Neural cell (in vitro differentiated cells): Measurements from ENCODE around the gene MEIS3. TPM values are rescaled to one million over a fixed set of nuclear protein-coding genes. Genes with fewer than 3 reads are reported as not detected.

Experiments used
- H2AFZ ChIP-seq: fragments of 200-600, 300-800 bp; sonication (generic), shearing (Covaris generic); 2 replicates; pipeline ENCODE4 v1.6.0; 2014; ENCODE audit warnings: low read depth, mild to moderate bottlenecking, antibody characterized with exemption, low read length, moderate library complexity
- H3F3A ChIP-seq: fragments of 200-600 bp; shearing (Covaris generic); 2 replicates; pipeline ENCODE4 v1.6.1; 2016; ENCODE audit warnings: mild to moderate bottlenecking, moderate library complexity, mixed read lengths, antibody characterized with exemption, low read length; ENCODE audit not compliant: insufficient read depth, poor library complexity, severe bottlenecking
- H3K27ac ChIP-seq: fragments of 200-600, 300-800 bp; sonication (generic), shearing (Covaris generic); 2 replicates; pipeline ENCODE4 v1.5.1; 2014; ENCODE audit warnings: mild to moderate bottlenecking, low read length, moderate library complexity
- H3K27me3 ChIP-seq: fragments of 300-800, 200-600 bp; sonication (generic), shearing (Covaris generic); 2 replicates; pipeline ENCODE4 v1.6.0; 2014; ENCODE audit warnings: mild to moderate bottlenecking, low read depth, low read length, moderate library complexity; ENCODE audit not compliant: insufficient read depth
- H3K36me3 ChIP-seq: fragments of 300-800, 200-600 bp; sonication (generic), shearing (Covaris generic); 2 replicates; pipeline ENCODE4 v1.5.1; 2014; ENCODE audit warnings: mild to moderate bottlenecking, antibody characterized with exemption, low read length, moderate library complexity; ENCODE audit not compliant: insufficient read depth
- H3K4me2 ChIP-seq: fragments of 300-800, 200-600 bp; sonication (generic), shearing (Covaris generic); 2 replicates; pipeline ENCODE4 v1.6.0; 2014; ENCODE audit warnings: mild to moderate bottlenecking, low read length
- H3K4me3 ChIP-seq: fragments of 300-800, 200-600 bp; sonication (generic), shearing (Covaris generic); 2 replicates; pipeline ENCODE4 v1.5.1; 2014; ENCODE audit warnings: mild to moderate bottlenecking, low read length, moderate library complexity
- H3K79me2 ChIP-seq: fragments of 200-600 bp; shearing (Covaris generic); replicated peaks from 2 replicates; pipeline ENCODE4 v1.6.0; 2014; ENCODE audit warnings: mild to moderate bottlenecking, low read length, moderate library complexity; ENCODE audit not compliant: insufficient read depth
- H3K9ac ChIP-seq: fragments of 300-800, 200-600 bp; sonication (generic), shearing (Covaris generic); 2 replicates; pipeline ENCODE4 v1.6.1; 2016; ENCODE audit warnings: mild to moderate bottlenecking, low read length, mixed read lengths
- H3K9me2 ChIP-seq: fragments of 200-600 bp; shearing (Covaris generic); 2 replicates; pipeline ENCODE4 v1.6.1; 2016; ENCODE audit warnings: mild to moderate bottlenecking, low read length, mixed read lengths; ENCODE audit not compliant: insufficient read depth
- H3K9me3 ChIP-seq: fragments of 200-600, 300-800 bp; sonication (generic), shearing (Covaris generic); 2 replicates; pipeline ENCODE4 v1.6.1; 2016; ENCODE audit warnings: mild to moderate bottlenecking, mixed run types, low read length, moderate library complexity, mixed read lengths
- H4K20me1 ChIP-seq: fragments of 200-600 bp; shearing (Covaris generic); 2 replicates; pipeline ENCODE4 v1.6.1; 2016; ENCODE audit warnings: mild to moderate bottlenecking, mixed run types; ENCODE audit not compliant: insufficient read depth
- EP300 ChIP-seq: fragments of 450-650 bp; conservative IDR thresholded peaks from 2 replicates; pipeline ENCODE4 v1.6.1; 2014; ENCODE audit warnings: antibody characterized with exemption, mild to moderate bottlenecking, moderate library complexity; ENCODE audit not compliant: poor library complexity, severe bottlenecking
- EZH2 ChIP-seq: fragments of 200-600, 300-800 bp; shearing (Covaris generic), sonication (generic); IDR thresholded peaks from 2 replicates; pipeline ENCODE4 v1.6.1; 2014; ENCODE audit warnings: antibody characterized with exemption, low read length, borderline replicate concordance, mild to moderate bottlenecking; ENCODE audit not compliant: insufficient read depth, poor library complexity, severe bottlenecking
- MXI1 ChIP-seq: fragments of 450-650 bp; conservative IDR thresholded peaks from 2 replicates; pipeline ENCODE4 v1.6.1; 2014; ENCODE audit warnings: antibody characterized with exemption, mild to moderate bottlenecking; ENCODE audit not compliant: poor library complexity, severe bottlenecking
- POLR2AphosphoS5 ChIP-seq: IDR thresholded peaks from 2 replicates; pipeline ENCODE4 v1.6.1; 2012
- RAD21 ChIP-seq: fragments of 450-650 bp; conservative IDR thresholded peaks from 2 replicates; pipeline ENCODE4 v1.6.1; 2014; ENCODE audit warnings: antibody characterized with exemption, mild to moderate bottlenecking, moderate library complexity
- SMC3 ChIP-seq: fragments of 450-650 bp; conservative IDR thresholded peaks from 2 replicates; pipeline ENCODE4 v1.6.1; 2014; ENCODE audit warnings: antibody characterized with exemption, mild to moderate bottlenecking, moderate library complexity; ENCODE audit not compliant: poor library complexity
- TAF1 ChIP-seq: IDR thresholded peaks from 2 replicates; pipeline ENCODE4 v1.6.1; 2012; ENCODE audit warnings: low read depth
- polyA plus RNA-seq: library from polyadenylated mRNA; depleted of rRNA; stranded (reverse); fragments of >200 nt; gene quantifications from 2 replicates; pipeline ENCODE4 v1.2.3, GENCODE V29; 2014
- TF ChIP-seq, protein P1 (sequence below): fragments of 450-650 bp; IDR thresholded peaks from 2 replicates; pipeline ENCODE4 v1.5.1; 2014; ENCODE audit warnings: antibody characterized with exemption, mild to moderate bottlenecking, moderate library complexity; ENCODE audit not compliant: poor library complexity, severe bottlenecking
- TF ChIP-seq, protein P2 (sequence below): IDR thresholded peaks from 2 replicates; pipeline ENCODE4 v1.6.1; 2012; ENCODE audit warnings: borderline replicate concordance

The MEIS3 gene
- polyA plus RNA-seq, 1 donor from 2014 or later: 379 TPM

DNA sequence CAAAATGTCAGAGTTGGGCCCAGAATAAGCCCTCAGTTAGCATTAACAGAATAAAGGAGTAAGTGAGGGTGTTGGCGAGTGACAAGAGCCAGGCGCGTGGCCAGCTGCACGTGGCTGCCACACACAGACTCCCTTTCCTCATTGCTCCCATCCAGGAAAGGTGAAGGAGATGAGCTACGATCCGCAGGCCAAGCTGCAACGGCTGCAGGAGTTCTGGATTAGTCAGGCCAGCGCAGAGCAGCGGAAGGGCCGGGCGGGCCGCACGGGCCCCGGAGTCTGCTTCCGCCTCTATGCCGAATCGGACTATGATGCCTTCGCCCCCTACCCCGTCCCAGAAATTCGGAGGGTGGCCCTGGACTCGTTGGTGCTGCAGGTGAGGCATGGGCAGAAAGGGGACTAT is 57.0 kb downstream of the MEIS3 start (continued):
- TF ChIP-seq MXI1 (no peak), EZH2 (no peak), RAD21 (no peak), TAF1 (no peak), POLR2AphosphoS5 (no peak)

DNA sequence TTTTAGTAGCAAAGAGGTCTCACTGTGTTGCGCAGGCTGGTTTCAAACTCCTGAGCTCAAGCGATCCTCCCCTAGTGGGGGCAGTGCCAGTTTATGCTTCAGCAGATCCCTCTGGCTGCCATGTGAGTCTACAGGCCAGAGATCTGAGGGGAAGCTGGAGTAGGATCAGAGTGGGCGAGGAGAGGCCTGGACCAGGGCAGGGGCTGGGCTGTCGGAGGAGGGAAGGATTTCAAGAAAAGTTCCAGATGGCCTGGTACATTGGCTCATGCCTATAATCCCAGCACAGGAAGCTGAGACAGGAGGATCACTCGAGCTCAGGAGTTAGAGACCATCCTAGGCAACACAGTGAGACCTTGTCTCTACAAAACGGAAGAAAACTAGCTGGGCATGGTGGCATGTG is 60.4 kb downstream of the MEIS3 start:
- no peaks in the 10 kb centered on the region for H4K20me1 ChIP-seq
- H3K79me2 ChIP-seq: no peaks in the 10 kb centered on the region
- no peak overlapping the region for H3K9ac ChIP-seq
- no peaks in the 10 kb centered on the region for H3K9me2 ChIP-seq
- TF ChIP-seq MXI1 (no peak), SMC3 (no peak), EP300 (no peak)
- TF ChIP-seq, protein P1, sequence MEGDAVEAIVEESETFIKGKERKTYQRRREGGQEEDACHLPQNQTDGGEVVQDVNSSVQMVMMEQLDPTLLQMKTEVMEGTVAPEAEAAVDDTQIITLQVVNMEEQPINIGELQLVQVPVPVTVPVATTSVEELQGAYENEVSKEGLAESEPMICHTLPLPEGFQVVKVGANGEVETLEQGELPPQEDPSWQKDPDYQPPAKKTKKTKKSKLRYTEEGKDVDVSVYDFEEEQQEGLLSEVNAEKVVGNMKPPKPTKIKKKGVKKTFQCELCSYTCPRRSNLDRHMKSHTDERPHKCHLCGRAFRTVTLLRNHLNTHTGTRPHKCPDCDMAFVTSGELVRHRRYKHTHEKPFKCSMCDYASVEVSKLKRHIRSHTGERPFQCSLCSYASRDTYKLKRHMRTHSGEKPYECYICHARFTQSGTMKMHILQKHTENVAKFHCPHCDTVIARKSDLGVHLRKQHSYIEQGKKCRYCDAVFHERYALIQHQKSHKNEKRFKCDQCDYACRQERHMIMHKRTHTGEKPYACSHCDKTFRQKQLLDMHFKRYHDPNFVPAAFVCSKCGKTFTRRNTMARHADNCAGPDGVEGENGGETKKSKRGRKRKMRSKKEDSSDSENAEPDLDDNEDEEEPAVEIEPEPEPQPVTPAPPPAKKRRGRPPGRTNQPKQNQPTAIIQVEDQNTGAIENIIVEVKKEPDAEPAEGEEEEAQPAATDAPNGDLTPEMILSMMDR: no peak
- TF ChIP-seq, protein P2, sequence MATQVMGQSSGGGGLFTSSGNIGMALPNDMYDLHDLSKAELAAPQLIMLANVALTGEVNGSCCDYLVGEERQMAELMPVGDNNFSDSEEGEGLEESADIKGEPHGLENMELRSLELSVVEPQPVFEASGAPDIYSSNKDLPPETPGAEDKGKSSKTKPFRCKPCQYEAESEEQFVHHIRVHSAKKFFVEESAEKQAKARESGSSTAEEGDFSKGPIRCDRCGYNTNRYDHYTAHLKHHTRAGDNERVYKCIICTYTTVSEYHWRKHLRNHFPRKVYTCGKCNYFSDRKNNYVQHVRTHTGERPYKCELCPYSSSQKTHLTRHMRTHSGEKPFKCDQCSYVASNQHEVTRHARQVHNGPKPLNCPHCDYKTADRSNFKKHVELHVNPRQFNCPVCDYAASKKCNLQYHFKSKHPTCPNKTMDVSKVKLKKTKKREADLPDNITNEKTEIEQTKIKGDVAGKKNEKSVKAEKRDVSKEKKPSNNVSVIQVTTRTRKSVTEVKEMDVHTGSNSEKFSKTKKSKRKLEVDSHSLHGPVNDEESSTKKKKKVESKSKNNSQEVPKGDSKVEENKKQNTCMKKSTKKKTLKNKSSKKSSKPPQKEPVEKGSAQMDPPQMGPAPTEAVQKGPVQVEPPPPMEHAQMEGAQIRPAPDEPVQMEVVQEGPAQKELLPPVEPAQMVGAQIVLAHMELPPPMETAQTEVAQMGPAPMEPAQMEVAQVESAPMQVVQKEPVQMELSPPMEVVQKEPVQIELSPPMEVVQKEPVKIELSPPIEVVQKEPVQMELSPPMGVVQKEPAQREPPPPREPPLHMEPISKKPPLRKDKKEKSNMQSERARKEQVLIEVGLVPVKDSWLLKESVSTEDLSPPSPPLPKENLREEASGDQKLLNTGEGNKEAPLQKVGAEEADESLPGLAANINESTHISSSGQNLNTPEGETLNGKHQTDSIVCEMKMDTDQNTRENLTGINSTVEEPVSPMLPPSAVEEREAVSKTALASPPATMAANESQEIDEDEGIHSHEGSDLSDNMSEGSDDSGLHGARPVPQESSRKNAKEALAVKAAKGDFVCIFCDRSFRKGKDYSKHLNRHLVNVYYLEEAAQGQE: no peak
- H3K27me3 ChIP-seq: no peaks in the 10 kb centered on the region
- H2AFZ ChIP-seq: no peak overlapping the region
- H3K4me3 ChIP-seq: no peak overlapping the region
- H3K27ac ChIP-seq: no peak overlapping the region
- no peaks in the 10 kb centered on the region for H3K9me3 ChIP-seq
- no peaks in the 10 kb centered on the region for H3F3A ChIP-seq
- no peak overlapping the region for H3K4me2 ChIP-seq
- peaks cover 6% of the 10 kb centered on the region for H3K36me3 ChIP-seq

DNA sequence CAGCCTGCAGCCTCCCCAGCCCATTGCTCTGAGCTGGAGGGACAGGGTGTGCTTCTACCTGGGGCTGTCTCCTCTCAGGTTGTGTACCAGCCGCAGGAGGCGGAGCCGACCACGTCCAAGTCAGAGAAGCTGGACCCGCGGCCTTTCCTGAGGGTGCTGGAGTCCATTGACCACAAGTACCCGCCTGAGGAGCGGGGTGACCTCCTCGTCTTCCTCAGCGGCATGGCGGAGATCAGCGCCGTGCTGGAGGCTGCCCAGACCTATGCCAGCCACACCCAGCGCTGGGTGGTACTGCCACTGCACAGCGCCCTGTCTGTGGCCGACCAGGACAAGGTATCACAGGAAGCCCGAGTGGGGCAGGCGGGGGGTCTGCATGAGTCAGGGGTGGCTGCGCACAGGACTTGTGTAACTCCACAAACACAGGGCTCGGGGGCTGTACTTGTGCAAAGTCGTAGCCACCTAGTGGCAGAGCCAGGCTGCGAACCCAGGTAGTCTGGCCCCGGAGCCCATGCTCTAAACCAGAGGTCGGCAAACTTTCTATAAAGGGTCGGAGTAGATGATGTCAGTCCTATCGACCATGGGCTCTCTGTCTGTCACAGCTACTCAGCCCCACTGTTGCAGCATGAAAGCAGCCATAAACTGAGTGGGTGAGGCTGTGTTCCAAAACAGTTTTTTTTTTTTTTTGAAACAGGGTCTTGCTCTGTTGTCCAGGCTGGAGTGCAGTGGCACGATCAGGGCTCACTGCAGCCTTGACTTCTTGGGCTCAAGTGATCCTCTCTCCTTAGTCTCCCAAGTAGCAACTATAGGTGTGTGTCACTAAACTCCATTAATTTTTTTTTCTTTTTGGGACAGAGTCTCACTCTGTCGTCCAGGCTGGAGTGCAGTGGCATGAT is 61.3 kb downstream of the MEIS3 start:
- no peak overlapping the region for H2AFZ ChIP-seq
- no peak overlapping the region for H3K27ac ChIP-seq
- peaks cover 6% of the 10 kb centered on the region for H3K36me3 ChIP-seq
- H4K20me1 ChIP-seq: no peaks in the 10 kb centered on the region
- no peaks in the 10 kb centered on the region for H3K9me2 ChIP-seq
- no peak for TF ChIP-seq RAD21
- TF ChIP-seq EP300: no peak
- TF ChIP-seq, protein P2: no peak
- no peak for TF ChIP-seq POLR2AphosphoS5
- H3K9me3 ChIP-seq: no peaks in the 10 kb centered on the region
- no peaks in the 10 kb centered on the region for H3F3A ChIP-seq
- no peak overlapping the region for H3K4me2 ChIP-seq
- no peaks in the 10 kb centered on the region for H3K79me2 ChIP-seq
- H3K4me3 ChIP-seq: no peak overlapping the region
- no peaks in the 10 kb centered on the region for H3K27me3 ChIP-seq
- H3K9ac ChIP-seq: no peak overlapping the region
